ENCODE measurements around the gene SORCS3.

The SORCS3 gene

GRCh38 chr10:105266966-105267539 is 626.0 kb downstream of the SORCS3 start:
- TF ChIP-seq, protein P1, sequence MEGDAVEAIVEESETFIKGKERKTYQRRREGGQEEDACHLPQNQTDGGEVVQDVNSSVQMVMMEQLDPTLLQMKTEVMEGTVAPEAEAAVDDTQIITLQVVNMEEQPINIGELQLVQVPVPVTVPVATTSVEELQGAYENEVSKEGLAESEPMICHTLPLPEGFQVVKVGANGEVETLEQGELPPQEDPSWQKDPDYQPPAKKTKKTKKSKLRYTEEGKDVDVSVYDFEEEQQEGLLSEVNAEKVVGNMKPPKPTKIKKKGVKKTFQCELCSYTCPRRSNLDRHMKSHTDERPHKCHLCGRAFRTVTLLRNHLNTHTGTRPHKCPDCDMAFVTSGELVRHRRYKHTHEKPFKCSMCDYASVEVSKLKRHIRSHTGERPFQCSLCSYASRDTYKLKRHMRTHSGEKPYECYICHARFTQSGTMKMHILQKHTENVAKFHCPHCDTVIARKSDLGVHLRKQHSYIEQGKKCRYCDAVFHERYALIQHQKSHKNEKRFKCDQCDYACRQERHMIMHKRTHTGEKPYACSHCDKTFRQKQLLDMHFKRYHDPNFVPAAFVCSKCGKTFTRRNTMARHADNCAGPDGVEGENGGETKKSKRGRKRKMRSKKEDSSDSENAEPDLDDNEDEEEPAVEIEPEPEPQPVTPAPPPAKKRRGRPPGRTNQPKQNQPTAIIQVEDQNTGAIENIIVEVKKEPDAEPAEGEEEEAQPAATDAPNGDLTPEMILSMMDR (conservative IDR thresholded peaks at IDR 0.05), result no peak
- TF ChIP-seq ZFX (IDR thresholded peaks at IDR 0.05), result no peak
- no peak overlapping the region for H3K27ac ChIP-seq

DNA sequence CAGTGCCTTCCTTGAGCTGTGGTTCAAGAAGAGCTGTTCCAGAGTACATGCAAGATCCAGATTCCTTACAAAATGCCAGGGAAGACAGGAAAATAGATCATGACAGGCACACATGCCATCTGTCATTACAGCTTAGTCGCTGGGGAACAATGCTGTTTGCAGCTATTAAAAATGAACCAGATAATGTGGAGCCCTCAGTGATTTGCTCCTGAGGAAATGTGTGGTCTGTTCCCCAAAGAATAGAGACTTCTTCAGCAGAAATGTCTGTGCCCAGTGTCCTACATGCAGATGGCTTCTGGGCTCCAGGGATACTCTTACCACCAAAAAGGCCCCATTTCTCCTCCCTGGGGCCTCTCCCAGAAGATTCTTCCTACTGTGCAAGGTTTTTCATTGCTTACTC is 627.9 kb downstream of the SORCS3 start:
- H3K27ac ChIP-seq, result no peak overlapping the region
- TF ChIP-seq ZFX (IDR thresholded peaks at IDR 0.05), result no peak
- TF ChIP-seq, protein P1 (conservative IDR thresholded peaks at IDR 0.05), result no peak

DNA sequence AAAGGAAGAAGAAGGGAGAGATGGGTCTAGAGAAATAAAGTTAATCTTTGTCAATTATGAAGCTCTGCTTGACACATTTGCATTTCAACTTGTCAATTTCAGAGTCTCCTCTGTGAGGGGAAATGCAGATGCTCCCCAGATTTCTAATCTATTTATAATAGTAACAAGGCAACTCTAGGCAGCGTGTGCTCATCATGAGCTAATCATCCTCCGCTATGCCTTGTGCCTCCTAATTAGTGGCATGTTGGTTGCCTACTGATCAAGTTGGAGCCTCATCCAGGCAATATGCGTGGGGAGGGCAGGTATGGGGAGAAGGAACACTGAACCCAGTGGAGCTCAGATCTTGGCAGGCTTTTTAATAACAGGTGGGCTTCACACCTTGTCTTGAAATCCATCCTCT is 628.6 kb downstream of the SORCS3 start:
- TF ChIP-seq, protein P1 (conservative IDR thresholded peaks at IDR 0.05), result no peak
- TF ChIP-seq ZFX (IDR thresholded peaks at IDR 0.05), result no peak
- no peak overlapping the region for H3K27ac ChIP-seq

GRCh38 chr10:105274556-105275070 is 633.5 kb downstream of the SORCS3 start:
- no peak overlapping the region for H3K27ac ChIP-seq
- TF ChIP-seq, protein P1 (conservative IDR thresholded peaks at IDR 0.05), result no peak
- no peak for TF ChIP-seq ZFX (IDR thresholded peaks at IDR 0.05)

- no peak for TF ChIP-seq ZFX (IDR thresholded peaks at IDR 0.05)
- TF ChIP-seq, protein P1 (conservative IDR thresholded peaks at IDR 0.05), result no peak
- H3K27ac ChIP-seq, result no peak overlapping the region
Observed at GRCh38 chr10:105278439-105278838, 637.3 kb downstream of the SORCS3 start.

DNA sequence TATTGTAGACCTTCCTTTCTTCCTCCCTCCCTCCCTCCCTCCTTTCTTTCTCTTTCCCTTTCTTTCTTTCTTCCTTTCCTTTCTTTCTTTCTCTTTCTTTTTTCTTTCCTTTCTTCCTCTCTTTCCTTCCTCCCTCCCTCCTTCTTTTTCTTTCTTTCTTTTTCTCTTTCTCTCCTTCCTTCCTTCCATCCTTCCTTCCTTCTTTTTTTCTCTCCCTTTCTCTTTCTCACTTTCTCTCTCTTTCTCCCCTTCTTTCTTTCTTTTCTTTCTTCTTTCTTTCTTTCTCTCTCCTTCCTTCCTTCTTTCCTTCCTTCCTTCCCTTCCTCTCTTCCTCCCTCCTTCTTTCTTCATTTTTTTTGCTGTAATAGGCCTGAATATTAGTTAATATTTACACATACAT is 638.0 kb downstream of the SORCS3 start:
- no peak overlapping the region for H3K27ac ChIP-seq
- no peak for TF ChIP-seq ZFX (IDR thresholded peaks at IDR 0.05)
- TF ChIP-seq, protein P1 (conservative IDR thresholded peaks at IDR 0.05), result no peak

GRCh38 chr10:105280895-105281294 is 639.8 kb downstream of the SORCS3 start:
- TF ChIP-seq ZFX (IDR thresholded peaks at IDR 0.05), result no peak
- TF ChIP-seq, protein P1 (conservative IDR thresholded peaks at IDR 0.05), result no peak
- H3K27ac ChIP-seq, result no peak overlapping the region

All from C4-2B (cell line).